HG02840 (cell line): ENCODE measurements around the gene SPNS3.

Experiments used
- ATAC-seq: cut with Tn5 transposase; IDR thresholded peaks from one replicate; pipeline ENCODE4 v1.9.1; 2021; ENCODE audit warnings: mild to moderate bottlenecking, moderate library complexity, moderate number of reproducible peaks; ENCODE audit not compliant: unreplicated experiment, low FRiP score

Gene SPNS3

DNA sequence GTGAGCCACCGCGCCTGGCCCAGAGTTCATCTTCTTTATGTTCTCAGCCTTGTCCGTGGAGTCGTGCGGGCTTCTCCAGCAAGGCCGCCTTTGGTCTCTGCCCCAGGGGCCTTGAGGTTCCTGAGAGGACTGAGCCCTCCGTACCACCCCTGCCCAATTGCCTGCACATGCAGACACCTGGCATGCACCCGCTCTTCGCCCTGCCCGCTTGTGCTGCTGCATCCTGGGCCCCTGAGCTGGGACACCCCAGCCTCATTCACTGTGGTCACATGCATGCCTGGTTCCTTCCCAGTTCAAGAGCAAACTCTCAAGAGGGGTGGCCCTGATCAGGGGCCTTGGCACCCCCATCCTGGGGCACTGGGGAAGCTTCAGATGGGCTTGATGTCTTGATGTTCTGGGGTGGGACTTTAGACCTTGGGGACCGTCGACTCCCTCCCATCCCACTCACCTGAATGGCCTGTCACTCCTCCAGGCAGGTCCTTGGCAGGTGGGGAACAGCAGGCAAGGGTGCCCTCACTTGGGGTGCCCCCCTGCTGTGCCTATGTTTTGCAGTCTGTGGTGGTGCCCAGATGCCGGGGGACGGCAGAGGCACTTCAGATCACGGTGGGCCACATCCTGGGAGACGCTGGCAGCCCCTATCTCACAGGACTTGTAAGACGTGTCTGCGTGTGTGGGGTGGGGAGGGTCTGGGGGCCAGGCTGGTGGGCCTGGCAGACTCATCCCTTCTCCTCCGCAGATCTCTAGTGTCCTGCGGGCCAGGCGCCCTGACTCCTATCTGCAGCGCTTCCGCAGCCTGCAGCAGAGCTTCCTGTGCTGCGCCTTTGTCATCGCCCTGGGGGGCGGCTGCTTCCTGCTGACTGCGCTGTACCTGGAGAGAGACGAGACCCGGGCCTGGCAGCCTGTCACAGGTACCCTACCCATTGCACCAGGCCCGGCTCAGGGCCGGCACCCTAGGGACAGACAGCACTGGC lies 52.2 kb downstream of the SPNS3 start:
- ATAC-seq: no peak

DNA sequence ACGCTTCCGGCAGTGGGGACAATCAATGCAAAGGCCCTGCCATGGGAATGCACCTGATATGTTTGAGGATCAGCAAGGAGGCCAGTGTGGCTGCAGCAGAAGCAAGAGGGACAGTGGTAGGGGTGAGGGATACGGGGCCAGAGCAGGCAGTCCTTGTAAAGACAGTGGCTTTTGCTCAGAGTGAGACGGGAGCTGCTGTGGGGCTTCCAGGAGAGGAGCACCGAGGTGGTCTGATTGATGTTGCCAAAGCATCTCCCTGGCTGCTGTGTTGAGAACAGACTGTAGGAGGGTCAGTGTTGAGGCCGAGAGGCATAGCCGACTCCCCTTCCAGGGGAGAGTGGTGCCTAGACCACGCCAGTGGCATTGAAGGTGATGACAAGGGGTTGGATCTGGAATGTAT lies 53.6 kb downstream of the SPNS3 start:
- no peak for ATAC-seq

DNA sequence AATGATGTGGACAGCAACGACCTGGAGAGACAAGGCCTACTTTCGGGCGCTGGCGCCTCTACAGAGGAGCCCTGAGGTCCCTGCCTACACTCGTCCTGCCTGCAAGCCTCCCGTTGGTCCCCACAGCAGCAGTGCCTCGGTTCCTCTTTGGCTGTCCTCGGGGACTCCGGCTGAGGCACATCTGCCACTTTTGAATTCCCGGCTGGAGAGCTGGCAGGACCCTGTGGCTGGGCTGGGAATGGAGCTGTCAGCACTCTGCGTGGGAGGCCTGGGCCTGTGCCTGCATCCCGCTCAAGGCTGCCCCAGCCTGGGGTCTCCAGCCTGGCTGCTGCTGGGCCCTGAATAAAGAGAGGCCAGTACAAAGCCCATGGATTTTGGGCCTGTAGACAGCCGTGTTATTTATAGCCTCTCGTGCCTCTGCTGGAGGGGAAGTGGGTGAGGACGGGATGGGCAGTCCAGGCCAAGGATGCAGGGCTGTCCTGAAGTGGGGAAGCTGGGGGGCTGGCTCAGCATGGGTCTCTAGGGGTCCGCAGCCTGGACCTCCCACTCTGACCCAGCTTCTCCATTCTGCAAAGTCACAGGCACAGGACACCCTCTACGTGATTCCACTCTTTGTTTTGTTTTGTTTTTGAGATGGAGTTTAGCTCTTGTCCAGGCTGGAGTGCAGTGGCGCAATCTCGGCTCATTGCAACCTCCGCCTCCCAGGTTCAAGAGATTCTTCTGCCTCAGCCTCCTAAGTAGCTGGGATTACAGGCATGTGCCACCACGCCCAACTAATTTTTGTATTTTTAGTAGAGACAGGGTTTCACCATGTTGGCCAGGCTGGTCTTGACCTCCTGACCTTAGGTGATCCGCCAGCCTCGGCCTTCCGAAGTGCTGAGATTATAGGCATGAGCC lies 54.3 kb downstream of the SPNS3 start:
- ATAC-seq: no peak

DNA sequence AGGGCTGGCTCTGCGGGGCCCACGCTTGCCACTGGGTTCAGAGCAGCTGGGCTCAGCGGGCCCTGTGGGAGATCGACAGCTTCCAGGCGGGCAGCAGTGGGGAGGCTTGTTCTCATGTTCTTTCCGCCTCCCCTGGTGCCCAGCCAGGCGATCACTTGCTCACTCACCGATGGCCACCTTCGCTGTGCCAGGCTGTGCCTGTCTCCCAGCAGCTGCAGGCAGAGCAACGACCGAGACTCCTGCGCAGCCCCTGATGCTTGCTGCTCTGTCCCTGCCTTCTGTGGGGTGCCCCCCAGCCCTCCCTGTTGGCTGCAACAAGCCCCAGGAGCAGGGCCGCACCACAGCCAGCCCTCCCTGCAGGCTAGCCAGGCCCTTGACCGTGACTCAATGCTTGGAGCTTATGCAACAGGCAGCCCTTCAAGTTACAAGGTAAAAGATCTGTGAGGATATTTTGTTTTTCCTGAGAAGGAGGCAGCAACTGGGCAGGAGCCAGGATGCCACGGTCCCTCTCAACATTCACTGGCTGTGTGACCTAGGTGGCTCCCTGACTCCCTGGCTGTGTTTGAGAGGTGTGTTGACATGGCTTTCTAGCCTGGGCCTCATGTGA lies 55.4 kb downstream of the SPNS3 start:
- ATAC-seq: no peak

DNA sequence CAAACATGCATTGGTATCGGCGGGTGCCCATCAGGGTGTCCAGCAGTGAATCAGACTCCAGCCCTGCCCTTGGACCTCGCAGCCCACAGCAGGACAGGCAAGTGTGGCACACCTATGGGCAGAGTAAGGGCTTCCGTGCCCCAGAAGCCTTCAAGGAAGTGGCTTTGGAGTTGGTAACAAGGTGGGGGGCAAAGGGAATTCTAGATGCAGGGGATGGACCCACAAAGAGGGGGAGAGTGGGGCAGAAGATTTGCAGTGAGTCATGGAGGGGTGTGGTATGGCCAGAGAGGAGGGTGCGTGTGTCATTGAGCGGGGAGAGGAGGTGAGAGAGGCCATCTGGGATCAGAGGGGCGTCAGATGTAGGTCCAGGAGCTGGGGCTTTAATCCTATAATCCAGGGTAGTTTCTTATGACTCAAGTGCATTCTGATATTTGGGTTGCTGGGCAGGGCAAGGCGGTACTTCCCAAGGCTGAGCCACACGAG lies 56.4 kb downstream of the SPNS3 start:
- ATAC-seq: no peak

DNA sequence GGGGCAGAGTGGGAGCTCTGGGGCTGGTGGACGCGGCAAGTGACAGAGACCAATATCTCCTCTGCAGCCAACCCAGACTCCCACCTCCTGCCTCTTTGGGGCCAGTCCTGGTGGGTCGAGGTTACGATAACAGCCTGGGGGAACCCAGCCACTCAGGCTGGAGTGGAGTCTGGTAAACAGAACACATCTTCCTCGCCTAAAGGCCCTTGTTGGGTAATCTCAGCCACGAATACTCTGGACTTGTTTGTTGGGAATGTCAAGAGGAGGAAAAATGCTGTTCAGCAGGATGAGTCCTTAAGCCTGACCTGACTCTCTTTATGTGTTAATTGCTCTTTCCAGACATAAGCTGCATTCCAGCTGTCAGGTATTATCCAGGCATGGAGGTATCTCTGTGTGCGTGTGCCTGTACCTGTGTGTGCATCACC lies 56.9 kb downstream of the SPNS3 start:
- ATAC-seq: no peak

DNA sequence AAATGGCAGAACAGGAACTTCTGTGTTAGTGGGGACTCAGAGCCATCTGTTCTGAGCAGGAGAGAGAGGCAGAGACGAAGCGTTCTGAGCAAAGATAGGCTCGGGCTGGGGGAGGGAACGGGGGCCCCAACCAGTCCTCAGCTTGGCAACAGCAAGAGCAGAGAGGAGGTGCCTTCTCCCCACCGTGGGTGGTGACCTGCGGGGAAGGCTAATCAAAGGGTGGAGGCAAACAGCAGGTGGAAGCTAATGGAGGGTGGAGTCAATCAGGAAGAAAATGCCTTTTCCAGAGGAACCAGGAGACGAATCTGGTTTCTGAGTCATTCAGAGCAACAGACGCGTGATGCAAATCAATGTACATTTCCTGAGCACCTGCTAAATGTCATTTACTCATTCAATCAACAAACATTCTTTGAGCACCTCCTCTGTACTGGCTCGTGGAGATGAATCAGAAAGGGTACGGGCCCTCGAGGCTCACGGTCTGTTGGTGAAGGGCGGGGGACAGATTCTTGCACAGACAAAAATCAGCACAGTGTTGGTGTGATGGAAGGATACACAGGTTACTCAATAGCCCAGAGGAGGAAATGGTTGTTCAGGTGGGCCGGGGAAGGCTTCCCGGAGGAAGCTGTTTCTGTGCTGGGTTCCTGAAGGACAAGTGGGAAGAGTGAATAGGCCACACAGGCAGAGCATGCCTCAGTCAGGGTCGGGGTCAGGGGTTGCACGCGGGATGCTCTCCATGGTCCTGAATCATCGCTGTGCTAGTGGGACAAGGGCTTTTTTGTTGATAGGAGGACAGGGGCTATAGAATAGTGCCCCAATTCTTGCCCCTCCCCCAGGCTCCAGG lies 59.2 kb downstream of the SPNS3 start:
- ATAC-seq: no peak

DNA sequence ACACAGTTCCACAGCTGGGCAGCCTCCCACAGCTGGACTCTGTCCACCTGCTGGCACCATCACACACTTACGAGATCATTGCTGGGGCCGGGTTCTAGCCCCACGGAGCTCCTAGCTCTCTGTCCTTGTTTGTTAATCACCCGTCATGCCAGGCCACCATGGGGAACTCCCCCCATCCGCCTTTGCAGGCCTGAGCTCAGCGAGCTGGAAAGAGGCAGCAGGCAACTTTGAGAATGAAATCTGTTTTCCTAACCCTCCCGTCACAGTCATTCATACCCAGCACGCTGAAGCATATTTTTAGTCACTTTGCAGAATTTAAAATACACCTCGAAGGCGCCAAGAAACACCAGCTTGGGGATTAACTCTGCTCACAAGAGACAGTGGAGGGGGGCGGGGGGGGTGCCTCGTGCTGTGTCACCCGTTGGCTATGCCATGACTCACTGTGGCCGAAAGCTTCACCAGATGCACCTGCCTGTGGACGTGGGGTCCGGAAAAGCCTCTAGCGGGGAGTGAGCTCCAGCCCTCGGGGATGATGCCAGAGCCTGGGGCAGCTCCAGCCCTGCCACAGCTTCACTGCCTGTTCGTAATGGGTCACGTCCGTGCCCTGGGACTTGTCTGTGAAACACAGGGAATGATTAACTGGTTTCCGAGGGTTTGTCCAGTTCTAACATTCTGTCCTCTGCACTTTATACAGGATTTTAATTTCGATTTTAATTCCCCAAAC lies 63.5 kb downstream of the SPNS3 start:
- ATAC-seq: no peak

DNA sequence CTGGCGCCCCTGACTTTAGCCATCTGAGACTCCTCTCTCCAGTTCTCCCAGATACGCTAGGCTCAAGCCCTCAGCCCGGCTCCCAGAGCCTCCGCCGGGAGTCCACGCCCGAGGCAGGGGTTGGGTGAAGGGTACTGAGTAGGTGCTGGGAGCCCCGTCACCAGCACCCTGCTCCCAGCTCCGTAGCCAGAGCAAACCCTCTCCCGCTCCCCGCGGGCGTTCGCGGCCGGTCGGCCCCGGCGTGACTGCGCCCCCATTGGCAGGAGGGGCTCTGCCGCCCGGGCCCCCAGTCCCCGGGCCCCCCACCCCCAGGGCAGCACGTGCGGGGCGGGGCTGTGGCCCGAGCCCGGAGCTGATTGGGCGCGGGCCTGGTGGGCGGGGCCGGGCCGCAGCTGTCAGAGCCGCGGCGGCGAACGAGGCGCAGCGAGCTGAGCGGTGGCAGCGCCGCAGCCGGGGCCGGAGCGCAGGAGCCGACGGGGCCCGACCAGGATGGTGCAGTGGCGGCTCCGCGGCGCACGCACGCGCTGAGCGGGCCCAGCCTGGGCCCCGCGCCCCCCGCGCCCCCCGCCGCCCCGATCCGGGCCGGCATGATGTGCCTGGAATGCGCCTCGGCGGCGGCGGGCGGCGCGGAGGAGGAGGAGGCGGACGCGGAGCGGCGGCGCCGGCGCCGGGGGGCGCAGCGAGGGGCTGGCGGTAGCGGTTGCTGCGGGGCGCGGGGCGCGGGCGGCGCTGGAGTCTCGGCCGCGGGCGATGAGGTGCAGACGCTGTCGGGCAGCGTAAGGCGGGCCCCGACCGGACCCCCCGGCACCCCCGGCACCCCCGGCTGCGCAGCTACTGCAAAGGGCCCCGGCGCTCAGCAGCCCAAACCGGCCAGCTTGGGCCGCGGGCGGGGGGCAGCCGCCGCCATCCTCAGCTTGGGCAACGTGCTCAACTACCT lies 65.0 kb downstream of the SPNS3 start, which contains the start of gene SPNS2:
Gene SPNS2 (plus strand): TSS at position 421 of the 937 bp plus-strand sequence. CDS start 167 bp downstream, at position 588.
- ATAC-seq: no peak

DNA sequence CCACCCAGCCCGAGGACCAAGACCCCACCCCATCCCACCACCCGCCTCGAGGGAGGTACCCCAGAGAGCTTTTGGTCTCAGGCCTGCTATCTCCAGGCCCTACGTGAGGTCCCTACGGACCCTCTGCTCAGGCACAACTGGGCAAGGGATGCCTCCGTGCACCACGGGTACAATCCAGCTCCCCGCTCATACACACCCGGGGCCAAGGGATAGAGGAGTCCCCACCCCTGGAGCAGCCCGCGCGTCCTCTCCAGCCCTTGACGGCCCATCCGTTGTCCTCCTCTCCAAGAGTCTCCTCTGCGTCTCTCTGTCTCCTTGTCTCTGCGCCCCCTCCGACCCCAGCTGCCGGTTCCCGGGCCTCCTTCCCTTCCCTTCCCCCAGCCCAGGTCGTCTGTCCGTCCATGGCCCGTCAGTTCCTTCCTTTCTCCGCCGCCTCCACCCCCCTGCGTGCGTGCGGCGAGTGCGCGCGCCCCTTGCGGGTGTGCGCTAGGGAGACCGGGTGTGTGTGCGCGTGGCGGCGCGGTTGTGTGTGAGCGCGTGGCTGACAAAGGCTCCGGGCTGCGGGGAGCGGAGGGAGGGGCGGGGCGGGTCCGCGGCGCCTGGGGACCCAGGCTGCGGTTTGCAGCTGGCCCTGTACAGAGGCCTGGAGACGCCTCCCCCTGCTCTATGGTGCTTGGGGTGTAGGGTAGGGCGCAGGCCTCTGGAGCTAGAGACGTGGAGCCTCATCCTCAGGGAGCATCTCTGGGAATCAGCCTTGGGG lies 65.9 kb downstream of the SPNS3 start:
- no peak for ATAC-seq

DNA sequence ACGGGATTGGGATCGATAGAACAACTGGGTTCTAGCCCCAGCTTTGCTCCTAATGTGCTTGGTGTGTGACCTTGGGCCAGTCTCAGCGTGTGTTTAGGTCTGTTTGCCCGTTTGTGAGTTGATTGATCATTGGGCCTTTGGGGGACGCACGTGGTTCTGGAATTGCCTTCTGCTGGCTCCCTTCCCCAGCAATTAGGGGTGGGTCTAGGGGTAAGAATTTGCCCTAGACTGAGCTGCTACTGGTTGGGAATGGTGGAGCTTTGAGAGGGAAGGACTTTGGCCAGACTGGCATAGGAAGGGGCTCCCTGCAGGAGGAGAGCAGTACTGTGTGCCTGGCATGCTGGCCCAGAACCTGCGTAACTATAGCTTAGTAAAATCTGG lies 66.4 kb downstream of the SPNS3 start:
- ATAC-seq: no peak

DNA sequence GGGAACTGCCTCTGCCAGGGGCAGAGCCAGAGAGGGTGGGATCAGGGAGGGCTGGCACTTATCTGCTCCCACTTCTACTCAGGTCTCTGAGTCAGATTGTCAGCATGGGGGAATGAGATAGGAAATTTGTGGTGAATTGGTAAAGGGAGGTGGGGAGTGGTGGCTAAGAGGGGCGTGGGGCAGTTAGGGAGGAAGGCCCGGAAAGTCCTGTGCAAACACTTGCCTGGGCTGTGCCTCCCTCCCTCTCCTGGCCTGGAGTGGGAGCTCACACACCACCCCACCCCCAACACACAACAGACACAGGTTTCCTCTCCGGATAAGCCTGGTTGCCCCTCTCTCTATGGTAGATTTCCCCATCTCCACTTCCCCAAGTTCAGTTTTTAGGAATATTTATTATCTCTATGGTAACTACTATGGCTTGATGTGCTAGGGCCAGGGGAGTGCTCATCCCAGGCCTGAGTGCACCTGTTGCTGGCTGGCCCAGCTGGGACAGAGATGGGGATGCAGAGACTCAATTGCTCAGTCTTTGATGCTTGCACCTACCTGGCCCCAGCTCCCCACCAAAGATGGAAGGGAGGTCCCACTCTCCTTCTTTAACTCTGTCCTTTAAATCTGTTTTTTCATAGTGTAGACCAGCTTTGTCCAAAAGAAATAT lies 67.7 kb downstream of the SPNS3 start:
- ATAC-seq: no peak

DNA sequence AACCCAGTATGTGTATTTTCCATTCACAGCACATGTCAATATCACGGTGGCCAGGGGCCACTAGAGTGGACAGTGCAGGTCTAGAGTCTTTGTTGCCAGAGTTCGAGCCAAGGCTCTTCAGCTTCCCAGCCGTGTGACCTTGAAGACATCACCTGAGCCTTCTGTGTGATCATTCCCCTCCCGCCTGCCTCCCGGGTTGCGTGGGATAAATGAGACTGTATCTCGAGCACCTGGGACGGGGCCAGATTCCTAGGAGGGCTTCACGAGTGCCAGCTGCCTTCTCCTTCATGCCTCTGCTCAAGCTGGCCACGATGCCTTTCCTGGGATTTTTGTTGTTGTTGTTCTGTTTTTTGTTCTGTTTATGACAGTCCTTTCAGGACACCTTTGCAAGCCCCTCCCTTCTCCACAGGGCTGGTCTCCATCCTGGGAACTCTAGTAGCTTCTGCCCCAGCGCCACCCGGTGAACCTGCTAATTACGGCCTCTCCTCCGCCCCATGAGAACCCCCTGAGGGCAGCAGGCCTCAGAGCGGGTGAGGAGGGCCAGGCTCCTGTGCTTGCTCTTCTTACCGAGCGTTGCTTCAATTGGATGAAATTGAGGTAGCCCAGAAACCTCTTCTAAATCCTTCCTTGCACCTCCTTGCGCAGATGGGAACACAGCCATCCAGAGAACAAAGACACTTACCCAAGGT lies 68.9 kb downstream of the SPNS3 start:
- ATAC-seq: no peak

DNA sequence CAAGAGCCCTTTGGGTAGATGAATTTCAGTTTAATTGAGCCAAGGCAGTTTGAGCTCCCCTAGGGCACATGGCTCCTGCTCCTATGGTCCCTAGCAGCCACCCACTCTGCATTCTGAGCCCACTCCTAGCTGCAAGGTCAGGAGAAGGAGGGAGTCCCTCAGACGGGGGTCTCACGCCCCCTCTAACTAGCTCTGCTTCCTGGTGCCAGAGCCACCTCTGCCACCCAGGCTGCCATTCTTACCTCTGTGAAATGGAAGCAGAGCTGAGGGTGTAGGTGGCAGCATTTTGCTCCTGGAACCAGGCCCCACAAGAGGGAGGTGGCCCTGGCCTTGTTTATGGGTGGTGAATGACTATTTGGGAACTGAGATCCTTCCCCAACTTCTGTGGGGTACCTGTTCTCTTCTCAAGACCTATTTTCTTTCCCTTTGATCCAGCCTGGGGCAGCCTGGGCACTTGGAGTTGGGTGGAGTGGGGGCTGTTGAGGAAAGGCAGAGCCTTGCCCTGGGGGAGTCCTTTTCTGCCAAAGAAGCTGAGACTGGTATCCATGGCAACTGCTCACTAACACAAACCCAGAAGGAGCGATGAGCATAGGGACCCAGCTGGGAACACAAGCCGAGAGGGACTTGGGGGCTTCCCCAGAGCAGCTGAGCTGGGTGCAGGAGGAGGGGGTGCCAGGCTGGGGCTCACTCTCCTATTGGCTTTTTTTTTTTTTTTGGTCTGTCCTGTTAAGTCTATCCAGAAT lies 69.7 kb downstream of the SPNS3 start:
- no peak for ATAC-seq

DNA sequence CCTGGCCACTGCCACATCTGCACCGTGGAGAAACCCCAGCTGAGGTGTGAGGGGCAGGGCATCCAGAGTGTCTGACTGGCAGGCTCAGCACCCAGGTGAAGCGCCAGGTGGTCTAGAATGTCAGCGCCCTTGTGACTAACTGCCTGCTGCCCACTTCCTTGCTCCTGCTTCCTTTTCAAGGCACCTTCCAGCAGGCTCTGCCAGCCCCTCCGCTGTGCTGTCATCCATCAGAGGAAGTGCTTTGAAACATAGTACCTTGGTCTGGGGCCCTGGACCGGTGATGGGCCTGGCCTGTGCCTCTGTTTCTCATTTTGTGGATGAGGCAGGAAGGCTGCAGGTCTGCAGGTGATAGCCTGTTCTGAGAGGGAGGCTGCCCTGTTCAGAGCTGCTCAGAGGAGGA lies 70.4 kb downstream of the SPNS3 start:
- ATAC-seq: no peak

DNA sequence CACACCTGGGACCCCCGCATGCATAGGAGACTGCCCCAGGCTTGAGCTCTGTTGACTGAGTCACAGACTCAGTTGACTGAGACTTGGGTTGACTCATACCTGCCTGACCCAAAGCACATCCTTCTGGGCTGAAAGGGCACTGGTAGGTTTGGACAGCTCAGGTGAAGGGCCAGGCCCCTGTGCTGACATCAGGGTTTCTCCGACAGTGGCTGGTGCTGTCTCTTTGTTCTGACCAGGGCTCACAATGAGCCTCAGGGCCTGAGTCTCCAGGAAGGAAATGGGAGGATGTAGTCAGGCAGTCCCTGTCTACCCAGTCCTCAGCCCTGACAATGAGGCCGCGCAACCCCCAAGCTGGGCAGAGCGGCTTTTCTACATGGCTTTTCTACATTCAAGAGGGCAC lies 71.4 kb downstream of the SPNS3 start:
- no peak for ATAC-seq
